Measurements from ENCODE around the gene TRAF7.

TRAF7 gene

GRCh38 chr16:2184346-2184745 is 28.8 kb downstream of the TRAF7 start:
- no peak for DNase-seq (ENCODE audit: extremely low spot score)
- CTCF ChIA-PET, result no interaction called here
- TF ChIP-seq CTCF (IDR thresholded peaks at IDR 0.05; ENCODE audit: control extremely low read depth, extremely low read depth, low read depth, missing control alignments), result no peak
- POLR2A ChIA-PET, result no interaction called here

GRCh38 chr16:2184962-2185361 is 29.4 kb downstream of the TRAF7 start:
- ChIA-PET CTCF (interaction anchor here (1.6 kb wide), 1 partner anchor 16 kb away, joined by 3 read pairs; no protein-coding TSS in a partner anchor), POLR2A (no interaction called here)
- no peak for TF ChIP-seq CTCF (IDR thresholded peaks at IDR 0.05; ENCODE audit: control extremely low read depth, extremely low read depth, low read depth, missing control alignments)
- no peak for DNase-seq (ENCODE audit: extremely low spot score)

DNA sequence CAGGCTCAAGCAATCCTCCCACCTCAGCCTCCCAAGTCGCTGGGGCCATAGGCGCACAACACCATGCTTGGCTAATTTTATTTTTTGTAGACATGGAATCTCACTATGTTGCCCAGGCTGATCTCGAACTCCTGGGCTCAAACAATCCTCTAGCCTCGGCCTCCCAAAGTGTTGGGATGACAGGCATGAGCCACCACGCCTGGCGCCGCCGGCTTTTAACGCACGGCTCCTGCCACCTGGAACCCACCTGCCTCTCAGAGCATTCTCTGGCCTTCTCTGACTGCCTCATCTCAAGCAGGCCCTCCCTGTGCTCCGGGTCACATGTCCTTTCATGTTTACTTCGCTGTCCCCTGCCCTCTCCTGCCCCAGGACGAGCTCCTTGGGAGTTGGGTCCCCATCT is 30.5 kb downstream of the TRAF7 start:
- TF ChIP-seq CTCF (IDR thresholded peaks at IDR 0.05; ENCODE audit: control extremely low read depth, extremely low read depth, low read depth, missing control alignments), result no peak
- DNase-seq (ENCODE audit: extremely low spot score), result no peak
- ChIA-PET POLR2A (no interaction called here), CTCF (interaction anchor here (1.6 kb wide), 1 partner anchor 15 kb away, joined by 3 read pairs; no protein-coding TSS in a partner anchor)

- TF ChIP-seq CTCF (IDR thresholded peaks at IDR 0.05; ENCODE audit: control extremely low read depth, extremely low read depth, low read depth, missing control alignments), result no peak
- ChIA-PET CTCF (interaction anchor here (1.6 kb wide), 1 partner anchor 15 kb away, joined by 3 read pairs; no protein-coding TSS in a partner anchor), POLR2A (interaction anchor here (1.6 kb wide), 1 partner anchor 31 kb away, joined by 5 read pairs; the partner anchor contains the start of gene TRAF7)
- no peak for DNase-seq (ENCODE audit: extremely low spot score)
Measured at GRCh38 chr16:2186505-2186904, 30.9 kb downstream of the TRAF7 start.

DNA sequence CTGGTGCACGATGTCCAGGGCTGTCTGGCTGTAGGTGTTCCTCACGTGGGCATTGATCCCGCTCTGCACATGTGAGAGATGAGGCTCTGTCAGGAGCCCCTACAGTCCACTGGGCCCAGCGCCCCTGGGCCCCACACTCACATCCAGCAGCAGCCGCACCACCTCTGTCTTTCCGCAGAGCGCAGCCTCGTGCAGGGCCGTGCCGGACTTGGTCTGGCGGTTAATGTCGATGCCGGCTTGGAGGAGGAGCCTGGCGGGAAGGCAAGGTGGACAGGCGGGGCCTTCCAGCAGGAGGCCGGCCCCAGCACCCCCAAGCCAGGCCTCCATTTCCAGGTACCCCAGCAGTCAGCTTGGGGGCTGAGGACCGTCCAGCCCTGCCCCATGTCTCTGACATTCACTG is 31.6 kb downstream of the TRAF7 start:
- POLR2A ChIA-PET, result interaction anchor here (0.7 to 1.6 kb wide), 2 partner anchors 32 to 854 kb away, joined by 3 to 5 read pairs; partner anchors contain the start of genes BAIAP3 and TRAF7
- CTCF ChIA-PET, result no interaction called here
- no peak for TF ChIP-seq CTCF (IDR thresholded peaks at IDR 0.05; ENCODE audit: control extremely low read depth, extremely low read depth, low read depth, missing control alignments)
- DNase-seq (ENCODE audit: extremely low spot score), result no peak

DNA sequence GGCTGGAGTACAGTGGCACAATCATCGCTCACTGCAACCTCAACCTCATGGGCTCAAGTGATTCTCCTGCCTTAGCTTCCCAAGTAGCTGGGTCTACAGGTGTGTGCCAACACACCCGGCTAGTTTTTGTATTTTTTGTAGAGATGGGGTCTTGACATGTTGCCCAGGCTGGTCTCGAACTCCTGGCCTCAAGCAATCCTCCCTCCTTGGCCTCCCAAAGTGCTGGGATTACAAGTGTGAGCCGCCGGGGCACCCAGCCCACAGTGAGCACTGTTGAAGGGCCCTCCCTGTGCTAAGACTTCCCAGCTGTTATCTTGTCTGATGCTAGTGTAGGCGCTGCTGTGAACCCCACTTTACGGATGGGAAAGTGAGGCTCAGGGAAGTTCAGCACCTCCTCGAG is 32.8 kb downstream of the TRAF7 start:
- DNase-seq (ENCODE audit: extremely low spot score), result no peak
- ChIA-PET CTCF (no interaction called here), POLR2A (interaction anchor here (0.8 kb wide), 1 partner anchor 33 kb away, joined by 3 read pairs; the partner anchor contains the start of gene TRAF7)
- no peak for TF ChIP-seq CTCF (IDR thresholded peaks at IDR 0.05; ENCODE audit: control extremely low read depth, extremely low read depth, low read depth, missing control alignments)

Measured in GM10248 (cell line).